CD4-positive, alpha-beta T cell treated with Interleukin-12 subunit alpha and Interleukin-12 subunit beta, for 1 hour (primary cell): Measurements from ENCODE around the gene BLOC1S1.

Source experiments
- DNase-seq: peaks from one replicate; pipeline ENCODE4 v3.0.0-alpha.2; 2020

Gene BLOC1S1

DNA sequence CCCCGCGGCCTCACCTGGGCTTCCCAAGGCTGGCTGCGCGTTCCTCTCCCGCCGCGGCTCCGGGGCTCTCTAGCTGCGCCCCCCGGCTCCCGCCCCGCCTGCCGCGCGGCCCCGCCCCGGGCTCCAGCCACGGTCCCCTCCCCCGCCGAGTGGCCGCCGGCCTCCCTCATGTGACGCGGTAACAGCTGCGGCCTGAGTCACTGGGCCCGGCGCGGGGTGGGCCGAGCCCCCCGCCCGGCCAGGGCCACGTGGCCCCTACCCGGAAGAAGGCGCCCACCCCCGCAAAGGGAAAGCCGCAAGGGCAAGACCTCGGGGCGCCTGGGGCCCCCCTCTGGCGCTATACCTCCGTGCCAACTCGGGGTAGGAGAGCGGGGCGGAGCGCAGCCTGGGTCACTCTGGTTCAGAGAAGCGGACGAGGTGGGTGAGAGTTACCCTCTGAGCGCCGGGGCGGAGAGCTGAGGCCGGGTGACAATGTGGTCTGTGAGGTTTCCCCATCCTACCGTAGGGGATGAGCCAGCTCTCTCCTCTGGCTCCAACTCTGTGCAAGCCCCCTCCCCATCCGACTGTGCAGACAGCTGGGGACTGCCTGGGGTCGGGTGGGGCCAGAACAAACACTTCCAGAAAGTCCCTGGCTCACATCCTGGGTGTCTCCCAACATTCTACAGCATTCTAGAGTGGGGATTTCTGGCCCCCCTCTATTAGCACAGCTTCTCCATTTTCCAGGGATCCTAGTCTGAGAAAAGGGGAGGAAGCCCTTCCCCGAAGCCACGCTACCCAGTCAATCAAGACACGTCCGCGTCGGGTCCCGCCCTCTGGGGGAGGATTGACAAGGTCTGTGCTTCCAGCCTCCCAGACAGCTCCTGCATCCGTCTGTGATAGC is 13.3 kb downstream of the BLOC1S1 start, which contains the start of gene CD63:
Gene CD63 (minus strand): TSS at position 71 of the 880 bp plus-strand sequence. CDS start 668 bp downstream, outside the sequence.
- DNase-seq = peak; percentile 58

DNA sequence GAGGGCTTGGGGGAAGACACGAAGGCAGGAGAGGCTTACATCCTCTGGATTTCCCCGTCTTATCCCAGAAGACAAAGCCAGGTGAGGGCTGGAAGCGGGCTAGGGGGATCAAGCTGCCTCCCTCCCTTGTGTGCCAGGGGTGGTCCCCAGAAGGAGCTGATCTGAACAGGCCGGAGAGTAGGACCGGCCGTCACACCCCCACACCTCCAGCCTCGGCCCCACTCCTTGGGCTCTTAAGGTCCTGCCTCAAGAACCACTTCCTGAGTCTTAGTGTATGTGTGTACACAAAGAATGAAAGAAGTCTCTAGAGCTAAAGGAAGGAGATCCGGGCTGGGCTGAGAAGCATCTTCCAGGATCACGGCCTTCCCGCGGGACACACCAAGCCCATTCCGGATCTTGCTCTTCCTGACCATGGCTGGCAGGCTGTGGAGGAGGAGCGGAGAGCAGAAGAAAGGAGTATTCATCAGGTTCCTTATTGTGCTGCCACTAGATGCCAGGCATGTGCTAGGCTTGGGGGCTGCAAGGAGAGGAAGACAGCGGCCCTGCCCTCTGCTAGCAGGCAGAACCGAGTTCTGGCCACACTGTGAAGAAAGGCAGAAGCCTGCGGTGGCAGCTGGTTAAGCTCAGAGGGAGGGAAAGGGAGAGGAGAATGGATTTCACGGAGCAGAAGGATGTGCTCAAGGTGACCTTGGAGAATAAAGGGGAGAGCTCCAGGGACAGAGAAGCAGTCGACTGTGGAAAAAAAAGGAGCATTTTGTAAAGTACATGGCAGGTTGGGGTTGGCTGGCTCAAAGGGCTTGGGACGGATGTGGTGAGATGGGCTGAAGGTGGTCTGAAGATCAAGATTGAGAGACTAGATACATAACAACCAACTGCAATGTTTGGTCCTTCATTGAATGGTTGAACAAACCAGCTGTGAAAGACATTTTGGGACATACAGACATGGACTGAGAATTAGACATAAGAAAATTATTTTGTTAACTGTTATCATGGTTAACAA is 14.3 kb downstream of the BLOC1S1 start:
- peak; percentile 38 for DNase-seq

DNA sequence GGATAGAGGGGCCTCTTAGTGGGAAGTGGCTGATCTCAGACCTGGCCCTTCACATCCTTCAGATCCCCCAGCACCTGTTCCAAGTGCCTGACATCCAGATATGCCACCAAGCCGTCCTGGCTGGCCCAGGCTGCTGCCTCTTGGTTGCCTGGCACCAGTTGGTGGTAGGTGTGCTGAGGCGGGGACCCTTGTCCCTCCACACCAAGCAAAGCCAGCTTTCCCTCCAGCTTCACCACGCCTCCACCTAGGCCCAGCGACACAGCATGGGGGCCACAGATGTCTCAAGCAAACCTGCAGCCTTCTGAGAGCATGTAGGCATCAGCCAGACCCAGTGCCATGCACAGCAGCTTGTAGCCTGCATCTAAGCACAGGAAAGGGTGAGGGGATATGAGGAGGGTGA is 16.4 kb downstream of the BLOC1S1 start:
- DNase-seq = no peak

DNA sequence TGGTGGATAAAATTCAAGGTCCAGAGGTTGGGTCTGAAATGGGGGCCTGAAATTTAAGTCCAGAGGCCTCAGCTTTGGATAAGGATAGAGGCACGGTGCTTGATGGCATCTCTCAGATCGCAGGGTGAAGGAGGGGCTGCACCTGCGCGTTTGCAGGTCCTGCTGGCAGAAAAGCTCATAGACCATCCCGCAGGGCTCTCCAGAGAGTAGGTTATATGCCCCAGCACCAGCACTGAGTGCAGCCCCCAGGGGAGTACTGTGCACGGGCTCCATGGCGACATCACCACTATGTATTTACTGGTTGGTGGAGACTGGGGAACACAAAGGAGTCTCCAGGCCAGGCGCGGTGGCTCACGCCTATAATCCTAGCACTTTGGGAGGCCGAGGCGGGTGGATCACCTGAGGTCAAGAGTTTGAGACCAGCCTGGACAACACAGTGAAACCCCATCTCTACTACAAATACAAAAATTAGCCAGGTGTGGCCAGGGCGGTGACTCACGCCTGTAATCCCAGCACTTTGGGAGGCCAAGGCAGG is 17.2 kb downstream of the BLOC1S1 start:
- no peak for DNase-seq

DNA sequence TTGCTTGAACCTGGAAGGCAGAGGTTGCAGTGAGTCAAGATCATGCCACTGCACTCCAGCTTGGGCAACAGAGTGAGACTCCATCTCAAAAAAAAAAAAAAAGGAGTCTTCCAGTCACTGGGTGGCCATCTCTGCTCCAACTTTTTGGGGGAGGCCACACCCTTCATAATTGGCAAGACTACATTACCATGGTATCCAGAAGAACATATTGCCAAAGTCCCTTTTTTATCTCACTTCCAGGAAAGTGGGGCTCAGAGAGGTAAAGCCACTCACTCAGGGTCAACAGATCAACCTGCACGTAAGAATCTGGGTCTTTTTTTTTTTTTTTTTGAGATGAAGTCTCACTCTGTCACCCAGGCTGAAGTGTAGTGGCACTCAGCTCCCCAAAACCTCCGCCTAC is 18.0 kb downstream of the BLOC1S1 start:
- no peak for DNase-seq

DNA sequence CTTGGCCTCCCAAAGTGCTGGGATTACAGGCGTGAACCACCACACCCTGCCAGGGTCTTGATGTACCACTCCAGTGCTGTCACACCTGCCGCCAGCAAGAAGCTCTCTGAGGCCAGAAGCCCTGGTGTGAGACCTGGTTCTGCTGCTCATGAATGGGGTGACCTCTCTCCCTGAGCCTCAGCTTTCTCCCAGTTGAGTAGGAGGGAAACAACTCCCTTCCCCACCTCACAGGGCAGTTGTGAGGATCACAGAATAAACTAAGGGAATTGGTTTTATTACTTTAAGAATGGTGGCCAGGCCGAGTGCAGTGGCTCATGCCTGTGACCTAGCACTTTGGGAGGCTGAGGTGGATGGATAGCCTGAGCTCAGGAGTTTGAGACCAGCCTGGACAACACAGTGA is 18.7 kb downstream of the BLOC1S1 start:
- DNase-seq = no peak

DNA sequence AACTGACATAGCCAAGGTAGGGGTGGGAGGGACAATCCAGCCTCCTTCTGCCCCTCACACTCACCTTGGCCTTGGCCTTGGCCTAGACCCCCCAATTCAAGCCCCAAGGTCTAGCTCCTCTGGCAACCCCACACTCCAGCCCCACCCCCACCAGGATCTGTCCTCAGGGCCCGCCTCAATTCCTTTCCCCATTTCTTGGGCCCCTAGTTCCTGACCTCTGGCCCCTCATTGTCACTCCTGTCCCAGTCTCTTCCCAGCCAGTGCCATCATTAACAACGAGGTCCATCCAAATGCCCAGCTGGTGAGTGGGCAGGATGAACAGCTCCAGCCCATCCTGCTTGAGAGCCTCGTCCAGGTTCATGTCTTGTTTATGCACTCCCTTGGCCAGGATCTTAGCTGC is 20.2 kb downstream of the BLOC1S1 start:
- DNase-seq = no peak

DNA sequence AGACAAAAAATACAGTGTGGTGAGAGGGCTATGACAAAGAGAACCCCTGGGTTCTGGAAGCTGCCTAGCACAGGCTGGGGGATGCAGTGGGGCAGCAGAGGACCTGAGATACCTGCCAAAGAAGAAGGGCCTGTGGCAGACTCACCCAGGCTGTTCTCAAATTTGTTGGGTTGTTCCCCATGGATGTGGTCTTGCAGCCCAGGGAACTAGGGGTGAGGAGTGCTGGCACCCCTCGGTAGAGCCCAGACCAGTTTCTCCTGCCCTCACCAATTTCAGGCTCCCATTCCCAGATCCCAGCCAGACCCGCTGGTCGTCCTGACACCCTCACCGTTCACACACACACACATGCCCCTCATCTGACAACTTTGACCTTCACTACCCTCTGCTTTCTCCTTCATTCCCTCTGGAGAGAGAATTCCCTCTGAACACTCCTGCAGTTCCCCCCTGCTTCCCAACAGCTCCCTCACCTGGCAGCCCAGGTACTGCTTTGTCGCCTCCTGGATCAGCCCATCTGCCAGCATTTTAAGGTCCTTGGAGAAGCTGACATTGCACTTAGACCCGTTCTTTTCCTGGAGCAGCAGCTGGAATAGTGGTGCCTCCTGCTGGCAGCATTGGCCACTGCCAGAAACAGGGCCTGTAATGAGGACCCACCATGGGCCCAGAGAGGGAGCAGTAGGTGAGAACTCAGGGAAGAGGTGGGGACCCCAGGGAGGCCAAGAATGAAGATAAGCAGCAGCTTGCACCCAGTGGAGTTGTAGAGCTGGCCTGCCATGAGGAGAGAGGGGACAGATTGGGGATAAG is 21.1 kb downstream of the BLOC1S1 start:
- peak; percentile 69 for DNase-seq

DNA sequence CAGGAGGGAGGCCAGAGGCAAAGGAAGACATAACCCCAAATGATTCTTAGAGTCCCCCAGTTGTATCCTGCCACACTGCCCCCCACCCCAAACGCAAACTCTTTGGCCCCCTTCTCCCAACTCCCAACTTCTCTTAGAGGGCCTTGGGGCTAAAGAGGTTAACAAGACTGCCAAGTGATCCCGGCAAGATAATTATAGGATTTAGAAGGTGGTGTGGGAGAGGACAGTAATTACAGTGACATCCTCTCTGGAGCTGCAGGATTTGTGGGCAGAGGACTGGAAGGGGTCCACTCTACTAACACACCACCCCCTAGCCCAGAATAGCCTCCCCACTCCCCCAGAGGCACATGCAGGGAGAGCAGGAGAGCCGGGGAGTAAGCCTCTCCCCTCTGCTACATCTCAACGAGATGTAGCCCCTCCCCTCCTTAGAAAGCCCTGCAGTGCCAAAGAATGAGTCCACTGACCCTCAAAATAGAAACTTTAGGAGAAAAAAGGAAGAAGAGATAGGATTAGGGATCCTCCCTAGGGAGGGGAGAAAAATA is 21.8 kb downstream of the BLOC1S1 start:
- no peak for DNase-seq

DNA sequence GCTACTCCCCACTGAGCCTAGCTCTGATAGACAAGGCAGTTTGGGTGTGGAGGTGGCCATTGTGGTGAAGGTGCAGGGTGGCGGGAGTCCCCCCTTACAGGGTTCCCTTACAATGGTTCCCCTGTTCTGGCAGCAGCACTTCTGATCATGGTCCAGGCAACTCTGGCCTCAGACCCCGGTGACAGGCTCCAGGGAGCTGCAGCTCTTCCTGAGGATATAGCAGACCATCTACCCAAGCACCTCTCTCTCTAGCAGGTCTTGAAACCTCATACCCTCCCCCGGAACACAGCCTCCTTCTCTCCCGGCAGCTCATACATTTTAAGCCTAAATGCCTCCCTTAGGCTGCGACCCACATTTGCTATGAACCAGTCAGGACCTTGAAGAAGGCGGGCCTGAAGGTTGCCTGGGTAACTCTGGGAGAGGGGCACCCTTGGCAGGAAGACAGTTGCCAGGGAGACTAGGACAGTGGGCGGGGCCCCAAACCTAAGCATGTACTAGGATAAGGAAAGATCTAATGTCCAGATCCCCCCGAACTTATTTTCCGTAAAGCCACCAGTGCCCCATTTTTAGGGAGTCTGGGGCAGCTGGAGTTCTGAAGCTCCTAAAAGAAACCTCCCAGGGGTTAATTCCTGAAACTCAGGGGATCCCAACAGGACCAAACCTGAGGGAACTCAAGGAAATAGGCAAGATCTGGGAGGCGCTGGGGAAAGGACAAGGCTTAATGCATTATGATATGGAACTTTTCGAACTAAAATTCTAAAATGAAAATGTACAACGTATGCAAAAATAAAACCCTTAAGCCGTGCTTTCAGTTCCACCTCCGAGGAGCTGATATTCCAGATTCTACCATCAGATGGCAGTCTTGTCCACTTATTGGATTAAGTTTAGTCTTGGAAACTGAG is 22.5 kb downstream of the BLOC1S1 start:
- peak; percentile 89 for DNase-seq

DNA sequence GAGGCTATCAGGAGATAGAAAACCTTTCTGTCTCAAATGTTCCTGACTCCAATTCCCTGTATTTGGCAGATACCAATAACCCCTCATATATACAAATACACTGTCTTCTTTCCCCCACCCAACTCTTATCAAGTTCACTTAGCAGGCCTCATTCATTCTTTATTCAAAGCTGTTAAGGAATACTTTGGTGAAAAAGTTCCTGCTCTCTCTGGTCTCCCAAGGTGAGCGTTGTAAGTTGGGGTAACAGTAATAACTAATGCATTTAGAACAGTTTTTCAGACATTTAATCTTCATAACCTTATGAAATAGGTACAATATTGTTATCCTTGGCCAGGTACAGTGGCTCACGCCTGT is 23.2 kb downstream of the BLOC1S1 start:
- DNase-seq = no peak

DNA sequence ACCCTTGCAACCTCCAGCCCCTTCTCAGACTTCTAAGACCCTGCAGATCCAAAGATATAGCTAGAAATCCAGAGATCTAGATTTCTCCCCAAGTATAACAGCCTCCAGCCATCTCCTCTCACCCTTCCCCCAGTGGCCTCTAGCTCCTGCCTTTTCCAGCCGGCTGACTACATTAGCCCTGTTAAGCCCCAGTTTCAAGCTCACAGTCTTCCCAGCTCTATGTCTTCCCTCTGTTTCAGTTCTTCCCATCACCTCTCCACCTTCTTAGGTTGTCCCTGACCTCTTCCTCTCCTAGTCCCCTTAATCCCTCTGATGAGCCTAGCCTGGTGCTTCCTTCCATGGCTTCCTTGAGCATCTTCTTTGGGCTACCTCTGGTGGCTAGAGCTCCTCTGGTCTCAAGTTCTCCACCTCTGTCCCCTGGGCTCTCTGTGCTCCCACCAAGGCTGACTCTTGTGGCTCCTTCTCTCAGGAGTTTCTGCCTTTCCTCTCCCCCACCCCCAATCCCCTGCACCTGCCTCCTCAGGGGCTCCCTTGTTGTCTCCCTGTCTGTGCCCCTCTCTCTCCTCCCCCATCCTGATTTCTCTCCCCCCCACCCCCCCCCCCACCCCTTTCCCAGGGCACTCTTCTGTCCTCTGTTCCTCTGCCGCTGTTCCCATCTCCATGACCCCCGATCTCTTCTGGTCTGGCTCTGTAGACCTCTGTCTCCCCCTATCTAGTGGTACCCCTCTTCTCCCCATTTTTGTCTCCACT is 26.3 kb downstream of the BLOC1S1 start:
- DNase-seq = no peak

DNA sequence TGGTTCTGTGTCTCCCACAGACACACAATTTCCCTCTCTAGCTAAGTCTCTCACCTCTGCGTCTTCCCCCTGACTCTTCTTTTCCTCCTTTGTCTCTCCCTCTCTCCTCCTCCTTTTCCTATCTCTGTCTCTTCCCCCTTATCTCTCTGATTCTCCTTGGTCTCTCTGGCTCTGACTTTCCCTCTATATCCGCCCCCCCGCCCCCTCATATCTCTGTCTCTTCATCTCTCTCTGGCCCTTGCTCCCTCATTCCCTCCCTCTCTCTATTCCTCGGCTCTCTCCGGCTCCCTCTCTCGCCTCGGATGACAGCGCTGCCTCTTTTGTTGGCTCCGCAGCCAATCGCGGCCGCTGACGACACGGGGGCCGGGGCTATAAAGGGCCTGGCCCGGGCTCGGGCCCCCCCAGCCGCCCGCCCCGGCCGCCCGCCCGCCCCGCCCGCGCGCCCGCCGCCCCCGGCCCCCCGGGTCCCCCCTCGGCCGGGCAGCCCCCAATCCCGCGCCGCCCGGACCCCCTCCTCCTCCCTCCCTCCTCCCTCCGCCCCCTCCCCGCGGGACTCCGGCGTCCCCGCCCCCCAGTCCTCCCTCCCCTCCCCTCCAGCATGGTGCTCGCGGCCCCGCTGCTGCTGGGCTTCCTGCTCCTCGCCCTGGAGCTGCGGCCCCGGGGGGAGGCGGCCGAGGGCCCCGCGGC is 27.0 kb downstream of the BLOC1S1 start, which contains the start of gene GDF11:
Gene GDF11 (plus strand): TSS at position 404 of the 687 bp plus-strand sequence. CDS start 195 bp downstream, at position 599.
- peak; percentile 82 for DNase-seq

DNA sequence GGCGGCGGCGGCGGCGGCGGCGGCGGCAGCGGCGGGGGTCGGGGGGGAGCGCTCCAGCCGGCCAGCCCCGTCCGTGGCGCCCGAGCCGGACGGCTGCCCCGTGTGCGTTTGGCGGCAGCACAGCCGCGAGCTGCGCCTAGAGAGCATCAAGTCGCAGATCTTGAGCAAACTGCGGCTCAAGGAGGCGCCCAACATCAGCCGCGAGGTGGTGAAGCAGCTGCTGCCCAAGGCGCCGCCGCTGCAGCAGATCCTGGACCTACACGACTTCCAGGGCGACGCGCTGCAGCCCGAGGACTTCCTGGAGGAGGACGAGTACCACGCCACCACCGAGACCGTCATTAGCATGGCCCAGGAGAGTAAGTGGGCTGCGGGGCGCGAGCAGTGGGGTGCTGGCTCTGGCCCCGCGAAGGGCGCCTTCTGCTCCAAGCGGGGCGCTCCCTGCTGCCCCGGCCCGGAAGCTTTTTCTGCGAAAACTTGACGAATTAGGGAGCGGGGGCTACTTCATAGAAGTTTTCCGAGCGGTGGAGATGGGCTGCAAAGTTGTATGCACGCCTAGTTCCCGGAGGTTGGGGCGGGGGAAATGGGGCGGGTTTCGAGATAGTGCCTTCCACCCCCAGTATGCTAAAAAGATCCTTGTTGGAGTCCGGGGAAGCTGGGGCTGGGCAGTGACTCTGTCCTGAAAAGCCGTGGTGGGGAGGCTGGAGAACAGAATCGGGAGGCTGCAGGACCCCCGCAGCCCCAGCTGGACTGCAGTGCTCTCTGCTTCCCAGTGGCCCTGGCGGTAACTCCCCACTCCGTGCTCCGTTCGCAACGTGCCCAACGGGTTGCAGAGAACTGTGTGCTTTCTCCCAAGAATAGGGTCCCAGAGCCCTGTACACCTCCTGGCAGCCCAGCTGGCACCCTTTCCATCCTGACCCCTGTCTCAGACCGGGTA is 27.8 kb downstream of the BLOC1S1 start:
- peak; percentile 53 for DNase-seq

DNA sequence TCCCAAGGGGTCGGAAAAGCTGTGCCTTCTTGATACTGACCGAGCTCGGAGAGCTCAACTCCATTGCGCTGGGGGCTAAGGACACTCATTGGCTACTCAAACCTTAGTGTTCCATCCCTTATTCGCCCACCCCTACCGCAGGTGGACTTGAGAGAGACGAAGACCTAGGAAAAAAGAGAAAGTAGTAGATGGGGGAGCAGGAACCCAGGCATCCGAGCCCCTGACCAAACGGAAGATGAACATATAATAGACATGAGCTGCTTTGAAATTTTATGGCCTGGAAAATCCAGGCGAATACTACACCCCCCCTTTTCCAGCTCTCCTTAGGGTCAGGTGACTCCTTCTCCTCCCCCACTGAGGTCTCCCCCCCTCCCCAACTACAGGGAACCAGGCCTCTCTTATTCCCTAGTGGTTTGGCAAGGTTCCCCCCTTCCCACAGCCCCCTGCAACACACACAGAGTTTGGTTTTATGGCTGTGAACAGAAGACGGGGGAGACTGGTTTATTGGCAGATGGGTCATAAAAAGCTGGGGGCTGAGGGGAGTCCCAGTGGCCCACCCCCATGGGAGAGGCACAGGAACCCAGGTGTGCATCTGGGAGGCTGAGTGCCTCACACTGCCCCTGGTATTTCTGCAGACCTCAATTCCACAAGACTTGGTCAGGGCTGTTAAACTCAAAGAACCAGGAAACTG is 28.6 kb downstream of the BLOC1S1 start:
- DNase-seq = no peak

DNA sequence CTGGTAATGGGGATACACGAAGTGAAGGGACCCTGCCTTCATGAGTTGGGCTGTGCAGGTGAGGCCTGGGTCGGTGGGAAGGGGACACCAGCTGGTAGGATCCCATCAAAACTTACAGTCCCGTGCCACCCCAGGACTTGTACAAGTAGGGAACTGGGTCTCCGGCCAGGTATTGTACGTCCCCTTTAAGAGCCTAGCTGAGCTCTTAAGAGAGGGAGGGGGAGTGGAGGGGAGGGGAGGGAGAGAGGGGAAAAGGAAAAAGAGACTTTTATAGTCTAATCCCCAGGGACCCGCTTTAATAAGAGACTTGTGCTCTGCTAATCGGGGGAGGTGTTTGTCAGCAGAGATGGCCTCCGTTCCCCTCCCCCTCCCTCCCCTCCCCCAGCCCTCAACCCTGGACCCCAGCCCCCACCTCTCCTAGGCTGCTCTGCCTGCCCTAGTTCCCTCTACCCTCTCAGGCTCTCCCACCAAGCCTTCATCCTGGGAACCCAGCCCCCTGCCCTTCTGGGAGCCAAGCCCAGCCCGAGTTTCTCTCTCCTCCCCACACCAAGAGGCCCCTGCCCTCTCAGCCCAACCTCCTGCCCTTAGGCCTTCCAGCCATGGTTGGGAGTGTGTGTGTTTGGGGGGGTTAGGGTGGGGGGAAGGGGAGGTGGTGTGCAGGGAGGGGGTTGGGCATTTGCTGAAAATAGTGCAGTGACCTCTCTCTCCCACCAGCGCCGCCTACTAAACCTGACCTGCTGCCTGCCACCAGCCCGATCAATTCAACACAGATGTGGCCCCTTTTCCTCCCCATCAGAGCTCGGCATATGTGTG is 29.7 kb downstream of the BLOC1S1 start:
- no peak for DNase-seq
